ENCODE results near the gene CDKL1.

CDKL1 gene

GRCh38 chr14:50355692-50356091 lies 41.0 kb downstream of the CDKL1 start:
- DNase-seq: no peak

GRCh38 chr14:50354527-50354926 lies 42.2 kb downstream of the CDKL1 start:
- no peak for DNase-seq

- no peak for DNase-seq
These were observed 43.6 kb downstream of the CDKL1 start for GRCh38 chr14:50353126-50353525.

- no peak for DNase-seq
These were observed 44.1 kb downstream of the CDKL1 start for GRCh38 chr14:50352584-50352983.

- no peak for DNase-seq
These were observed 45.7 kb downstream of the CDKL1 start for GRCh38 chr14:50350975-50351374.

- DNase-seq: no peak
These were observed 47.7 kb downstream of the CDKL1 start for GRCh38 chr14:50348933-50349332.

- no peak for DNase-seq
These were observed 49.2 kb downstream of the CDKL1 start for GRCh38 chr14:50347521-50347920.

GRCh38 chr14:50345846-50346422 lies 50.7 kb downstream of the CDKL1 start:
- DNase-seq: no peak

- no peak for DNase-seq
These were observed 51.7 kb downstream of the CDKL1 start for GRCh38 chr14:50344876-50345563.

- peak; percentile 78 for DNase-seq
These were observed 52.4 kb downstream of the CDKL1 start for GRCh38 chr14:50344116-50344775.

- DNase-seq: no peak
These were observed 53.2 kb downstream of the CDKL1 start for GRCh38 chr14:50343434-50343833.

GRCh38 chr14:50342221-50343078 lies 54.2 kb downstream of the CDKL1 start:
- peak; percentile 21 for DNase-seq

- DNase-seq: no peak
These were observed 55.7 kb downstream of the CDKL1 start for GRCh38 chr14:50340963-50341362.

- DNase-seq: no peak
These were observed 56.6 kb downstream of the CDKL1 start for GRCh38 chr14:50340045-50340444.

GRCh38 chr14:50339178-50339804 lies 57.4 kb downstream of the CDKL1 start:
- no peak for DNase-seq

GRCh38 chr14:50338587-50338986 lies 58.1 kb downstream of the CDKL1 start:
- no peak for DNase-seq

GRCh38 chr14:50335989-50336824 lies 60.5 kb downstream of the CDKL1 start:
- DNase-seq: no peak

- DNase-seq: no peak
These were observed 61.3 kb downstream of the CDKL1 start for GRCh38 chr14:50335389-50335788.

GRCh38 chr14:50334211-50334610 lies 62.5 kb downstream of the CDKL1 start:
- DNase-seq: no peak

- DNase-seq: no peak
These were observed 63.6 kb downstream of the CDKL1 start for GRCh38 chr14:50333014-50333509.

GRCh38 chr14:50331596-50331995 lies 65.1 kb downstream of the CDKL1 start:
- no peak for DNase-seq

All from activated naive CD4-positive, alpha-beta T cell treated with Interleukin-2 at 50 U/mL for 16 hours (primary cell).